Liver (tissue), 9 donors: ENCODE measurements around the gene RBMS3. TPM values are rescaled to one million over a fixed set of nuclear protein-coding genes. Genes with fewer than 3 reads are reported as not detected.
"Not testable (repeated sequence)": the region's sequence is repeated elsewhere in the genome, so short reads cannot be mapped to it uniquely, and the experiment has no call there.

ENCODE experiments used
- DNase-seq: peaks from one replicate; pipeline ENCODE4 v3.0.0-alpha.2; 2017; ENCODE audit warnings: low spot score
- H3K27ac ChIP-seq, 2 donors: one replicate each; pipeline ENCODE4 v1.7.0; 2013; ENCODE audit warnings: inconsistent platforms in 2 of 2, low read length in 2 of 2, control low read depth in 1 of 2, low read depth in 1 of 2, mild to moderate bottlenecking in 1 of 2
- H3K27me3 ChIP-seq, 4 donors: one replicate each; pipeline versions ENCODE4 v1.6.1 to v1.7.0; 2013; ENCODE audit warnings: low read length in 3 of 4, inconsistent platforms in 1 of 4, mild to moderate bottlenecking in 1 of 4, moderate library complexity in 1 of 4; ENCODE audit not compliant: control insufficient read depth in 4 of 4, insufficient read depth in 4 of 4
- H3K36me3 ChIP-seq, 4 donors: one replicate each; pipeline versions ENCODE4 v1.6.1 to v1.7.0; 2013; ENCODE audit warnings: low read length in 3 of 4, mild to moderate bottlenecking in 3 of 4, low read depth in 1 of 4, moderate library complexity in 1 of 4; ENCODE audit not compliant: control insufficient read depth in 4 of 4, insufficient read depth in 3 of 4
- H3K4me1 ChIP-seq, 4 donors: one replicate each; pipeline versions ENCODE4 v1.6.1 to v1.7.0; 2013; ENCODE audit warnings: low read length in 3 of 4, mild to moderate bottlenecking in 3 of 4, moderate library complexity in 1 of 4; ENCODE audit not compliant: control insufficient read depth in 4 of 4, insufficient read depth in 4 of 4
- H3K4me3 ChIP-seq, 3 donors: one replicate each; pipeline versions ENCODE4 v1.6.1 to v1.7.0; 2013; ENCODE audit warnings: low read length in 3 of 3, control low read depth in 1 of 3, low read depth in 1 of 3, mild to moderate bottlenecking in 1 of 3
- H3K9ac ChIP-seq, 2 donors: one replicate each; pipeline ENCODE4 v1.7.0; 2013; ENCODE audit warnings: low read length in 2 of 2, mild to moderate bottlenecking in 2 of 2, moderate library complexity in 2 of 2, control low read depth in 1 of 2, low read depth in 1 of 2
- H3K9me3 ChIP-seq, 4 donors: one replicate each; pipeline versions ENCODE4 v1.6.1 to v1.7.0; 2013; ENCODE audit warnings: low read length in 3 of 4; ENCODE audit not compliant: control insufficient read depth in 4 of 4
- EGR1 ChIP-seq, 2 donors: IDR thresholded peaks; 2 replicates each; pipeline ENCODE4 v1.6.1; 2016 to 2018; ENCODE audit warnings: antibody characterized with exemption in 2 of 2, low read depth in 2 of 2
- FOXA1 ChIP-seq: IDR thresholded peaks from 2 replicates; pipeline ENCODE4 v1.6.1; 2016; ENCODE audit warnings: antibody characterized with exemption
- FOXA2 ChIP-seq: IDR thresholded peaks from 2 replicates; pipeline ENCODE4 v1.6.1; 2016; ENCODE audit warnings: antibody characterized with exemption
- GABPA ChIP-seq, 2 donors: IDR thresholded peaks in 1 of 2; conservative IDR thresholded peaks in 1 of 2; 2 replicates each; pipeline ENCODE4 v1.6.1; 2016; ENCODE audit warnings: antibody characterized with exemption in 2 of 2, mild to moderate bottlenecking in 1 of 2, moderate library complexity in 1 of 2
- HNF4G ChIP-seq: IDR thresholded peaks from 2 replicates; pipeline ENCODE4 v1.6.1; 2016; ENCODE audit warnings: antibody characterized with exemption
- JUND ChIP-seq, 2 donors: IDR thresholded peaks; 2 replicates each; pipeline ENCODE4 v1.6.1; 2016; ENCODE audit warnings: antibody characterized with exemption in 2 of 2
- REST ChIP-seq: IDR thresholded peaks from 2 replicates; pipeline ENCODE4 v1.6.1; 2016; ENCODE audit warnings: antibody characterized with exemption, mild to moderate bottlenecking
- SP1 ChIP-seq: IDR thresholded peaks from 2 replicates; pipeline ENCODE4 v1.6.1; 2018; ENCODE audit warnings: antibody characterized with exemption, mild to moderate bottlenecking
- YY1 ChIP-seq: IDR thresholded peaks from 2 replicates; pipeline ENCODE4 v1.6.1; 2016; ENCODE audit warnings: antibody characterized with exemption, mild to moderate bottlenecking
- WGBS: extraction: QIAGEN DNeasy Blood & Tissue Kit; methylation state at CpG from one replicate; pipeline ENCODE4 v1.1.7; 2013; 5-methylcytosine and 5-hydroxymethylcytosine counted together
- polyA plus RNA-seq, 2 donors: library from polyadenylated mRNA; stranded (reverse) in 1 of 2; unstranded in 1 of 2; fragments of 200-250 nt in 1 of 2; fragments of >200 nt in 1 of 2; fragmentation: Nextera tagmentation in 1 of 2; extraction: Ambion mirVana in 1 of 2; gene quantifications; one replicate each; pipeline versions ENCODE4 v1.2.1 to v1.2.3, GENCODE V29; 2013 to 2015
- total RNA-seq, 2 donors: library from RNA; depleted of rRNA; stranded (reverse); fragments of >200 nt; gene quantifications; one replicate each; pipeline ENCODE4 v1.2.3, GENCODE V29; 2014
- TF ChIP-seq, protein P1 (sequence below): IDR thresholded peaks from 2 replicates; pipeline ENCODE4 v1.6.1; 2016; ENCODE audit warnings: antibody characterized with exemption
- TF ChIP-seq, protein P2 (sequence below): IDR thresholded peaks from 2 replicates; pipeline ENCODE4 v1.6.1; 2016; ENCODE audit warnings: antibody characterized with exemption
- TF ChIP-seq, protein P3 (sequence below): IDR thresholded peaks from 2 replicates; pipeline ENCODE4 v1.6.1; 2016; ENCODE audit warnings: antibody characterized with exemption
- TF ChIP-seq, protein P4 (sequence below): fragments of 150-350 bp; IDR thresholded peaks from 2 replicates; pipeline ENCODE4 v1.5.1; 2017; ENCODE audit warnings: improper control_type of control experiment, low read depth, low read length; ENCODE audit not compliant: missing input control
- donor health status: healthy.
- donor health status: healthy.
- donor health status: healthy.
- donor health status: healthy.
- donor health status: healthy.

RBMS3 gene
- total and polyA plus RNA-seq, 4 donors: 1.2 to 14.9 (median 9.3) TPM

GRCh38 chr3:29804044-29804443 lies 523.2 kb downstream of the RBMS3 start (continued):
- TF ChIP-seq REST (no peak), FOXA1 (no peak), YY1 (no peak), FOXA2 (no peak), EGR1 (IDR thresholded peaks at IDR 0.05; ENCODE audit: low read depth in 2 of 2) (no peak)
- TF ChIP-seq, protein P1, sequence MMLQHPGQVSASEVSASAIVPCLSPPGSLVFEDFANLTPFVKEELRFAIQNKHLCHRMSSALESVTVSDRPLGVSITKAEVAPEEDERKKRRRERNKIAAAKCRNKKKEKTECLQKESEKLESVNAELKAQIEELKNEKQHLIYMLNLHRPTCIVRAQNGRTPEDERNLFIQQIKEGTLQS: no peak
- TF ChIP-seq, protein P2, sequence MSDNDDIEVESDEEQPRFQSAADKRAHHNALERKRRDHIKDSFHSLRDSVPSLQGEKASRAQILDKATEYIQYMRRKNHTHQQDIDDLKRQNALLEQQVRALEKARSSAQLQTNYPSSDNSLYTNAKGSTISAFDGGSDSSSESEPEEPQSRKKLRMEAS: no peak

GRCh38 chr3:29805757-29806156 lies 524.9 kb downstream of the RBMS3 start:
- Histone ChIP-seq H3K4me3 (no peak overlapping the region), H3K9me3 (no peaks in the 10 kb centered on the region), H3K9ac (no peak overlapping the region), H3K27ac (no peak overlapping the region), H3K27me3 (no peaks in the 10 kb centered on the region), H3K36me3 (no peaks in the 10 kb centered on the region), H3K4me1 (no peaks in the 10 kb centered on the region)
- no peak for DNase-seq
- TF ChIP-seq SP1: no peak
- TF ChIP-seq, protein P3, sequence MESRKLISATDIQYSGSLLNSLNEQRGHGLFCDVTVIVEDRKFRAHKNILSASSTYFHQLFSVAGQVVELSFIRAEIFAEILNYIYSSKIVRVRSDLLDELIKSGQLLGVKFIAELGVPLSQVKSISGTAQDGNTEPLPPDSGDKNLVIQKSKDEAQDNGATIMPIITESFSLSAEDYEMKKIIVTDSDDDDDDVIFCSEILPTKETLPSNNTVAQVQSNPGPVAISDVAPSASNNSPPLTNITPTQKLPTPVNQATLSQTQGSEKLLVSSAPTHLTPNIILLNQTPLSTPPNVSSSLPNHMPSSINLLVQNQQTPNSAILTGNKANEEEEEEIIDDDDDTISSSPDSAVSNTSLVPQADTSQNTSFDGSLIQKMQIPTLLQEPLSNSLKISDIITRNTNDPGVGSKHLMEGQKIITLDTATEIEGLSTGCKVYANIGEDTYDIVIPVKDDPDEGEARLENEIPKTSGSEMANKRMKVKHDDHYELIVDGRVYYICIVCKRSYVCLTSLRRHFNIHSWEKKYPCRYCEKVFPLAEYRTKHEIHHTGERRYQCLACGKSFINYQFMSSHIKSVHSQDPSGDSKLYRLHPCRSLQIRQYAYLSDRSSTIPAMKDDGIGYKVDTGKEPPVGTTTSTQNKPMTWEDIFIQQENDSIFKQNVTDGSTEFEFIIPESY: no peak
- TF ChIP-seq FOXA2: no peak
- TF ChIP-seq, protein P2: no peak
- TF ChIP-seq, protein P1: no peak
- no peak for TF ChIP-seq FOXA1
- TF ChIP-seq EGR1 (IDR thresholded peaks at IDR 0.05; ENCODE audit: low read depth in 2 of 2): no peak
- TF ChIP-seq, protein P4, sequence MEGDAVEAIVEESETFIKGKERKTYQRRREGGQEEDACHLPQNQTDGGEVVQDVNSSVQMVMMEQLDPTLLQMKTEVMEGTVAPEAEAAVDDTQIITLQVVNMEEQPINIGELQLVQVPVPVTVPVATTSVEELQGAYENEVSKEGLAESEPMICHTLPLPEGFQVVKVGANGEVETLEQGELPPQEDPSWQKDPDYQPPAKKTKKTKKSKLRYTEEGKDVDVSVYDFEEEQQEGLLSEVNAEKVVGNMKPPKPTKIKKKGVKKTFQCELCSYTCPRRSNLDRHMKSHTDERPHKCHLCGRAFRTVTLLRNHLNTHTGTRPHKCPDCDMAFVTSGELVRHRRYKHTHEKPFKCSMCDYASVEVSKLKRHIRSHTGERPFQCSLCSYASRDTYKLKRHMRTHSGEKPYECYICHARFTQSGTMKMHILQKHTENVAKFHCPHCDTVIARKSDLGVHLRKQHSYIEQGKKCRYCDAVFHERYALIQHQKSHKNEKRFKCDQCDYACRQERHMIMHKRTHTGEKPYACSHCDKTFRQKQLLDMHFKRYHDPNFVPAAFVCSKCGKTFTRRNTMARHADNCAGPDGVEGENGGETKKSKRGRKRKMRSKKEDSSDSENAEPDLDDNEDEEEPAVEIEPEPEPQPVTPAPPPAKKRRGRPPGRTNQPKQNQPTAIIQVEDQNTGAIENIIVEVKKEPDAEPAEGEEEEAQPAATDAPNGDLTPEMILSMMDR: no peak
- no peak for TF ChIP-seq JUND (IDR thresholded peaks at IDR 0.05)
- no peak for TF ChIP-seq GABPA (IDR thresholded peaks at IDR 0.05 in 1 of 2, conservative IDR thresholded peaks at IDR 0.05 in 1 of 2)
- TF ChIP-seq YY1: no peak
- no peak for TF ChIP-seq HNF4G
- TF ChIP-seq REST: no peak
- WGBS: 45% methylated on average over 1 of the region's 1 CpG

DNA sequence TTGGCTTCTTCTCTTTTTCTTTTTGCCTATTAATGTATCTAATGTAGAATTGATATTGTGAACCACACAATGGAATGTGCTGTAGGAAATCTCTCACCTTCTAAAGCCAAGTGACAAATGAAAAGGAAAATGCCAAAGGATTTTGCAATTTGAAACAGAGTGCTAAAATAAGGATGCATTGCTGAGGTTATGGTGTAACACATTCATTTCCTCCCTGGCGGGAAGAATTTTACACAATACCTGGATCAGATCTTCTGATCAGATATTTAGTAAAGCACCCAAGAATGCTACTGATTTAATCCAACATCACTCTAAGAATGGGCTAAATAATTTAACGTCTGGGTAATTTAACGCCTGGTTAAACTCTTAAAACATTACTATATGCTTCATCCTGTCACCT lies 527.5 kb downstream of the RBMS3 start:
- H3K27me3 ChIP-seq, H3K9me3 ChIP-seq, H3K9ac ChIP-seq, H3K4me1 ChIP-seq, H3K4me3 ChIP-seq, H3K36me3 ChIP-seq, H3K27ac ChIP-seq, DNase-seq: not testable (repeated sequence)
- WGBS: 90% methylated on average over 3 of the region's 3 CpGs
